NCI-H774 (cell line): Measurements from ENCODE around the gene RPS16.

Experiments
- DNase-seq: peaks from one replicate; lab custom pipeline; 2025; lab: John Stamatoyannopoulos, UW

Gene RPS16

DNA sequence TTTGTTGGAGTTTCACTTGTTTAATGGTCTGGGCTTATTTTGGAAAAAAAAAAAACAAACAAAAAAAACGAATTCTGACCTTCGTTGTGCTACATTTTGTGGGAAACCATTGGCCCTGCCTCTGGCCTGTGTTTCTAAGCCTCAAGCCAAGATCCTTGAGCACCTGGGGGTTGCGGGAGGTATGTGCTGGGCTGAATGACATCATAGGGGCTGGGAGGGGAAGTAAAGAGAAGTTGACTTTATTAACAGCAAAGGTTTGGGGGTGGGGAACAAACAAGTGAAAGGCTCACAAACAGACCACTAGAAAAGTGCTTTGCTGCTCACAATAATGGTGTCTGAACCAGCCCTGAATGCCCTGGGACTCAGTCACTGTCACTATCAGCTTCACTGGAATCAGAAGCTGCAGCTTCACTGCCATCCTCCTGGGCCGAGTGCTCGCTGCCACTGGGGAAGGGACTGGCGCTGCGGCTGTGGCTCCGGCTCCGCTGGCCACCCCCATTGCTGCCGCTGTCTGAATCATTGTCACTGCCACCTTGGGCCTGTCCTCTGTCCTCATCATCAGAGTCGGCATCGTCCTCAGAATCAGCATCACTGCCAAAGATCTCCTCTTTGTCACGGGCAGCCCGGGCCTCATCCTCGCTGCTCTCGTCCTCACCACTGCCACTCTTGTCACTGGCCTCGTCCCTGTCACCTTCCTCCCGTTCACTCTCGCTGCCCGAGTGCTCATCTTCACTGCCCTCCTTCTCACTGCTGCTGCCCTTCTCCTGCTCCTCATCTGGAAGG is 49.9 kb downstream of the RPS16 start:
- no peak for DNase-seq

GRCh38 chr19:39384839-39385568 is 50.7 kb downstream of the RPS16 start:
- no peak for DNase-seq
